Smooth muscle cell (in vitro differentiated cells): ENCODE data around the gene INTS6L. TPM values are rescaled to one million over a fixed set of nuclear protein-coding genes. Genes with fewer than 3 reads are reported as not detected.
"Not testable (repeated sequence)": the region's sequence is repeated elsewhere in the genome, so short reads cannot be mapped to it uniquely, and the experiment has no call there.

Source experiments
- DNase-seq: peaks from one replicate; lab custom pipeline; 2025; ENCODE audit not compliant: unreplicated experiment; lab: John Stamatoyannopoulos, UW
- H2AFZ ChIP-seq: fragments of 200-600 bp; sonication (generic); 2 replicates; pipeline ENCODE4 v1.6.0; 2016; ENCODE audit warnings: antibody characterized with exemption, low read depth, mild to moderate bottlenecking
- H3F3A ChIP-seq: fragments of 200-600 bp; sonication (generic); 2 replicates; pipeline ENCODE4 v1.6.0; 2017; ENCODE audit warnings: antibody characterized with exemption, low read depth
- H3K27ac ChIP-seq: fragments of 200-600 bp; sonication (generic); 2 replicates; pipeline ENCODE4 v1.5.1; 2016; ENCODE audit warnings: low read depth, mild to moderate bottlenecking
- H3K27me3 ChIP-seq: fragments of 200-600 bp; sonication (generic); 2 replicates; pipeline ENCODE4 v1.6.1; 2016; ENCODE audit warnings: low read depth, mild to moderate bottlenecking
- H3K36me3 ChIP-seq: fragments of 200-600 bp; sonication (generic); 2 replicates; pipeline ENCODE4 v1.5.1; 2016; ENCODE audit warnings: low read depth
- H3K4me1 ChIP-seq: fragments of 200-600 bp; sonication (generic); 2 replicates; pipeline ENCODE4 v1.5.1; 2016; ENCODE audit warnings: low read depth
- H3K4me2 ChIP-seq: fragments of 200-600 bp; sonication (generic); 2 replicates; pipeline ENCODE4 v1.6.0; 2016; ENCODE audit warnings: mild to moderate bottlenecking
- H3K4me3 ChIP-seq: fragments of 200-600 bp; sonication (generic); 2 replicates; pipeline ENCODE4 v1.5.1; 2016; ENCODE audit warnings: mild to moderate bottlenecking
- H3K79me2 ChIP-seq: fragments of 200-600 bp; sonication (generic); 2 replicates; pipeline ENCODE4 v1.6.0; 2016; ENCODE audit warnings: low read depth, mild to moderate bottlenecking
- H3K9ac ChIP-seq: fragments of 200-600 bp; sonication (generic); 2 replicates; pipeline ENCODE4 v1.6.0; 2016; ENCODE audit warnings: low read depth
- H3K9me3 ChIP-seq: fragments of 200-600 bp; sonication (generic); replicated peaks from 2 replicates; pipeline ENCODE4 v1.5.1; 2016; ENCODE audit warnings: low read depth
- H4K20me1 ChIP-seq: fragments of 200-600 bp; sonication (generic); 2 replicates; pipeline ENCODE4 v1.6.0; 2016; ENCODE audit warnings: low read depth
- CTCF ChIP-seq: fragments of 200-600 bp; sonication (generic); IDR thresholded peaks from 2 replicates; pipeline ENCODE4 v1.5.1; 2017; ENCODE audit warnings: borderline replicate concordance, mild to moderate bottlenecking, antibody characterized with exemption; ENCODE audit not compliant: insufficient read depth, poor library complexity, severe bottlenecking
- WGBS: methylation state at CpG from one replicate; pipeline ENCODE4 v1.1.7; 2016; ENCODE audit warnings: low lambda C conversion rate; 5-methylcytosine and 5-hydroxymethylcytosine counted together
- polyA plus RNA-seq: library from polyadenylated mRNA; unstranded; fragments of >200 nt; fragmentation: Nextera tagmentation; extraction: Ambion mirVana; gene quantifications from 2 replicates; pipeline ENCODE4 v1.2.1, GENCODE V29; 2016
- total RNA-seq: library from RNA; depleted of rRNA; stranded (reverse); fragments of >200 nt; gene quantifications from 2 replicates; pipeline ENCODE4 v1.2.3, GENCODE V29; 2014

Gene INTS6L
- total and polyA plus RNA-seq, 2 experiments from 2014 or later: 4.9 to 20.5 TPM

GRCh38 chrX:135596495-135596894 is 76.0 kb downstream of the INTS6L start:
- no peak overlapping the region for H3K4me2 ChIP-seq
- no peak overlapping the region for H3K27ac ChIP-seq
- WGBS: 60% methylated on average over 18 of the region's 18 CpGs
- H3K27me3 ChIP-seq: no peaks in the 10 kb centered on the region
- H3K79me2 ChIP-seq: no peaks in the 10 kb centered on the region
- peak; percentile 0 for DNase-seq
- H3K4me3 ChIP-seq: no peak overlapping the region
- no peaks in the 10 kb centered on the region for H3K4me1 ChIP-seq
- H3K9ac ChIP-seq: no peak overlapping the region
- H4K20me1 ChIP-seq: no peaks in the 10 kb centered on the region
- H3K36me3 ChIP-seq: no peaks in the 10 kb centered on the region
- peak; percentile 52 for TF ChIP-seq CTCF
- H3K9me3 ChIP-seq: no peaks in the 10 kb centered on the region
- H2AFZ ChIP-seq: no peak overlapping the region
- no peaks in the 10 kb centered on the region for H3F3A ChIP-seq

- WGBS: 73% methylated on average over 6 of the region's 6 CpGs
- no peak overlapping the region for H2AFZ ChIP-seq
- no peaks in the 10 kb centered on the region for H3K79me2 ChIP-seq
- H3K9ac ChIP-seq: no peak overlapping the region
- no peak for TF ChIP-seq CTCF
- no peaks in the 10 kb centered on the region for H3K36me3 ChIP-seq
- no peaks in the 10 kb centered on the region for H3K4me1 ChIP-seq
- DNase-seq: no peak
- no peak overlapping the region for H3K4me3 ChIP-seq
- H3K9me3 ChIP-seq: no peaks in the 10 kb centered on the region
- no peaks in the 10 kb centered on the region for H4K20me1 ChIP-seq
- H3K27ac ChIP-seq: no peak overlapping the region
- no peaks in the 10 kb centered on the region for H3F3A ChIP-seq
- no peaks in the 10 kb centered on the region for H3K27me3 ChIP-seq
- no peak overlapping the region for H3K4me2 ChIP-seq
These were observed 85.4 kb downstream of the INTS6L start for GRCh38 chrX:135605906-135606305.

GRCh38 chrX:135624408-135625204 is 104.1 kb downstream of the INTS6L start:
- not testable (repeated sequence) for H3K36me3 ChIP-seq, H2AFZ ChIP-seq, H3F3A ChIP-seq, H3K79me2 ChIP-seq, H3K4me3 ChIP-seq, H3K9ac ChIP-seq, H3K9me3 ChIP-seq, H3K4me1 ChIP-seq, H3K4me2 ChIP-seq, H3K27me3 ChIP-seq, H3K27ac ChIP-seq, DNase-seq, H4K20me1 ChIP-seq
- WGBS: 72% methylated on average over 6 of the region's 7 CpGs

GRCh38 chrX:135625995-135626394 is 105.5 kb downstream of the INTS6L start:
- Histone ChIP-seq H3K4me1 (no peaks in the 10 kb centered on the region), H3K27me3 (no peaks in the 10 kb centered on the region), H3K4me3 (no peak overlapping the region), H3K4me2 (no peak overlapping the region), H3K27ac (no peak overlapping the region), H3F3A (no peaks in the 10 kb centered on the region), H2AFZ (no peak overlapping the region), H4K20me1 (no peaks in the 10 kb centered on the region), H3K9ac (no peak overlapping the region), H3K79me2 (no peaks in the 10 kb centered on the region), H3K36me3 (no peaks in the 10 kb centered on the region), H3K9me3 (no peaks in the 10 kb centered on the region)
- no peak for DNase-seq
- TF ChIP-seq CTCF: peak; percentile 18
- WGBS: 87% methylated on average over 6 of the region's 6 CpGs
